NCI-H2029 treated with DMSO at 0.1 percent for 48 hours (cell line): ENCODE data around the gene TRIO.

Experiments
- DNase-seq: peaks from one replicate; lab custom pipeline; 2025; lab: John Stamatoyannopoulos, UW

The TRIO gene

GRCh38 chr5:14226554-14226953 lies 83.4 kb downstream of the TRIO start:
- DNase-seq = no peak

GRCh38 chr5:14226992-14227391 lies 83.8 kb downstream of the TRIO start:
- no peak for DNase-seq

GRCh38 chr5:14227513-14227912 lies 84.4 kb downstream of the TRIO start:
- no peak for DNase-seq

- DNase-seq = no peak
Observed at GRCh38 chr5:14228219-14228618, 85.1 kb downstream of the TRIO start.

- no peak for DNase-seq
Observed at GRCh38 chr5:14229181-14229580, 86.0 kb downstream of the TRIO start.

GRCh38 chr5:14229734-14230133 lies 86.6 kb downstream of the TRIO start:
- no peak for DNase-seq

- DNase-seq = no peak
Observed at GRCh38 chr5:14231156-14231555, 88.0 kb downstream of the TRIO start.

GRCh38 chr5:14231890-14232289 lies 88.7 kb downstream of the TRIO start:
- DNase-seq = no peak

GRCh38 chr5:14234204-14234603 lies 91.1 kb downstream of the TRIO start:
- no peak for DNase-seq

GRCh38 chr5:14235872-14236271 lies 92.7 kb downstream of the TRIO start:
- no peak for DNase-seq

GRCh38 chr5:14236757-14237156 lies 93.6 kb downstream of the TRIO start:
- no peak for DNase-seq

GRCh38 chr5:14237317-14238086 lies 94.4 kb downstream of the TRIO start:
- no peak for DNase-seq

- no peak for DNase-seq
Observed at GRCh38 chr5:14238272-14238671, 95.1 kb downstream of the TRIO start.

GRCh38 chr5:14239404-14239803 lies 96.3 kb downstream of the TRIO start:
- no peak for DNase-seq

GRCh38 chr5:14239951-14240350 lies 96.8 kb downstream of the TRIO start:
- no peak for DNase-seq

GRCh38 chr5:14240359-14240758 lies 97.2 kb downstream of the TRIO start:
- no peak for DNase-seq

GRCh38 chr5:14241141-14241540 lies 98.0 kb downstream of the TRIO start:
- no peak for DNase-seq

- DNase-seq = no peak
Observed at GRCh38 chr5:14242447-14242846, 99.3 kb downstream of the TRIO start.

GRCh38 chr5:14242871-14243383 lies 99.8 kb downstream of the TRIO start:
- no peak for DNase-seq

GRCh38 chr5:14243766-14244165 lies 100.6 kb downstream of the TRIO start:
- DNase-seq = no peak

GRCh38 chr5:14244721-14245120 lies 101.6 kb downstream of the TRIO start:
- no peak for DNase-seq

GRCh38 chr5:14245132-14245925 lies 102.2 kb downstream of the TRIO start:
- no peak for DNase-seq

GRCh38 chr5:14246350-14247053 lies 103.4 kb downstream of the TRIO start:
- DNase-seq = no peak
